ENCODE measurements around the gene NUP214.

GRCh38 chr9:131148966-131149687, 23.7 kb downstream of the NUP214 start:
- TF ChIP-seq TEAD4 (IDR thresholded peaks at IDR 0.05; ENCODE audit: low read depth, low read length): no peak
- TF ChIP-seq RNF2 (IDR thresholded peaks at IDR 0.05; ENCODE audit: borderline replicate concordance, low read depth, low read length, missing control alignments, poor library complexity, severe bottlenecking): no peak
- no peak for TF ChIP-seq NRF1 (IDR thresholded peaks at IDR 0.05; ENCODE audit: low read depth, low read length)
- TF ChIP-seq TAF1 (IDR thresholded peaks at IDR 0.05; ENCODE audit: low read depth, low read length): no peak
- no peak for TF ChIP-seq CTCF (IDR thresholded peaks at IDR 0.05; ENCODE audit: control extremely low read depth in 1 of 3, insufficient read depth in 1 of 3, low read depth in 1 of 3, low read length in 3 of 3)
- TF ChIP-seq GABPA (IDR thresholded peaks at IDR 0.05; ENCODE audit: borderline replicate concordance, insufficient read depth, low read length): no peak
- TF ChIP-seq RFX5 (IDR thresholded peaks at IDR 0.05; ENCODE audit: borderline replicate concordance, low read depth, low read length): no peak
- no peak for TF ChIP-seq POLR2A (IDR thresholded peaks at IDR 0.05; ENCODE audit: control extremely low read depth in 1 of 2, low read depth in 2 of 2, low read length in 2 of 2)
- no peak for TF ChIP-seq MAFK (IDR thresholded peaks at IDR 0.05; ENCODE audit: low read depth, low read length)
- TF ChIP-seq EP300 (IDR thresholded peaks at IDR 0.05; ENCODE audit: borderline replicate concordance in 1 of 2, low read depth in 2 of 2, low read length in 2 of 2): no peak
- TF ChIP-seq CHD7 (IDR thresholded peaks at IDR 0.05; ENCODE audit: insufficient replicate concordance, low read length): no peak
- no peak for TF ChIP-seq JUND (IDR thresholded peaks at IDR 0.05; ENCODE audit: low read length)

All from H1 (cell line).